CD4-positive, alpha-beta T cell treated with Interleukin-17A for 1 hour (primary cell): Measurements from ENCODE around the gene RMND5A.
"Not testable (repeated sequence)": the region's sequence is repeated elsewhere in the genome, so short reads cannot be mapped to it uniquely, and the experiment has no call there.

Experiments
- DNase-seq: peaks from one replicate; pipeline ENCODE4 v3.0.0-alpha.2; 2020

RMND5A gene

DNA sequence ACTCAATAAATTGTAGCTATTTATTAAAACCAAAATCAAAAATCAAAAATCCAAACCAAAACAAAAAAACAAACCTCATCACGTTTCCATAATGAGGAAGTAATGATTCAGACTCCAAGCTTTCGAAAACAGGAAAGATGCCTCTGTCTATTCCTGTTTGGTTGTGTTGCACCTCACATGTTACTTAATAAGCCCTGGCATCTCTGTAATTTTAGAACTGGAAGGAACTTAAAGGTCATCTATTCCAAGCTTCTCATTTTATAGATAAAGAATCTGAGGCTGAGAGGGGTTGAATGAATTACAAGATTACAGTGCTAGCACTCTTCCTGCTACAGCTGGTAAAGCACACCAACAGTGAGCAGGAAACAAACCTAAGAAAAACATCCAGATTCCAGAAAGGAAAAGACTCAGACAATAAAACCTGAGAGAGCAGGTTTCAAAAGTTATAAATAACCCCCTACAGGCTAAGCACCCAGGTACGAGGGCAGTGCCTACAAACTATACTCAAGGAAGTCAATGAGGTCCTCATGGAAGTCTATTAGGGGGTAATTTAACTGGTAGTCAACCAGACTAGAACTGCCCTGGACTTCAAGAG, 5.4 kb upstream of the RMND5A start:
- DNase-seq, result not testable (repeated sequence)

GRCh38 chr2:86719263-86719636, 841 bp upstream of the RMND5A start:
- not testable (repeated sequence) for DNase-seq

DNA sequence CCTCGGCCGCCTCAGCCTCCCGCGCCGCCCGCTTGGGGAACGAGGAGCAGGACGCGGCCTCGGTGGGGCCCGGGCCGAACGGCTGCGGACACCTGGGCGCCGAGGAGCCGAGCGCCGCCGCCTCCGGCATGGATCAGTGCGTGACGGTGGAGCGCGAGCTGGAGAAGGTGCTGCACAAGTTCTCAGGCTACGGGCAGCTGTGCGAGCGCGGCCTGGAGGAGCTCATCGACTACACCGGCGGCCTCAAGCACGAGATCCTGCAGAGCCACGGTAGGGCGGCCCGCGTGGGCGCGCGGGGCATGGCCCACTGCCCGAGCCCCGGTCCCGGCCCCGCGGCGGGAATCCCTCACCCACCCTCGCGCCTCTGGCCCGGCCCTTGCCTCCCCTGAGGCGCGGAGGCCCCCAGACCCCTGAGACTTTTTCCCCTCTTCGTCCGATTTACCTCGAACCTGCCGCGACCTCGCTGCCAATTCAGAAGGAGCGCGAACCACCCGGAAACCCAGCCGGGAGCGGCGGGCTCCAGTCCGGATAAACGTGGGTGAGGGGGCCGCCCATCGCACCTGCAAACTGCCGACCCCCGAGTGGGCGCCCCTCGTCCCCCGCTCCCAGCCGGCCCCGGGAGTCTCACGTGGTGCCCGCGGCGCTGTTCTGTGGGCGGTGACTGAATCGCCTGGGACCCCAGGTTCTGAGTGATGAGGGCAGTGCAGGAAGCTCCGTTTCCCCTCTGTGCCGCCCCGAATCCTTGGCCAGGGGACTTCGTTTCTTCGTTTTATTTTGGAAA, 639 bp downstream of the RMND5A start:
- peak; percentile 55 for DNase-seq

- not testable (repeated sequence) for DNase-seq
Observed at GRCh38 chr2:86725706-86726105, 5.6 kb downstream of the RMND5A start.

DNA sequence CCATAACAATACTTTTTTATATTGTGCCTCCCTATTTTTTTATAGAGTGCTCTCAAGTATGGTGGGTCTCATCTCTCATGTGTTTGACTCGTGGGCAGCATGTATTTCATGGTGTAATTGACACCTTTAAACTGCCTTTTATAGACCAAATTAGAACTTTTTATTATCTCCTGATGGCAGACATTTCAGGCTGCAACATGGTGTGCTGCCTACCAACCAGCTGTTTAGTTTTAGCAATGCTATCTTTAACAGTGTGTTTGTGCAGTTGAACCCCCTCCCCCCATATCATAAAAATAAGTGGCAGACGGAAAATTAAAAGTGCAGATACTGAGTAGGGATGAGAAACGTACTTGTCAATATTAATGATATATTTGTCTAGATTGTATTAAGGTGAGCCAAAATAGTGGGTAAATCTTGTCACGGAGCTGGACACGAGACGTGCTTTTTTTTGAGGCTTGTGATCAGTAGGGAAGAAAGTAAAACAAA, 12.0 kb downstream of the RMND5A start:
- not testable (repeated sequence) for DNase-seq

DNA sequence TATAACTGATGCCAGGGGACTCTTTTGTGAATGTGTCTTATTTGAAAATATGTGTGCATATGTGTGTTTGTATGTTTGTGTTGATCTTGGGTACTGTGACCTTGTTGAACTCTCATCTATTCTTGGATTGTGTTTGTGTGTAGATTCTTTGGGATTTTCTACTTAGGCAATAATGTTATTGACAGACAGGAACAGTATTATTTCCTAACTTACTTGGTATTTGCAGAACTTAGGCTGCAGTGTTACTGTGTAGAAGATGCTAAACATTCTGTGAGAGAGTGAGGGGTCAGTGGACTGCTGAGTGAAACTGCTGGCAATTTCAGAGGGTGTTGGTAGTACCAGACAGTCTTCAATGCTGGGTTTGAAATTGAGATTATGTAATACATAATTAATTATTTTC, 12.7 kb downstream of the RMND5A start:
- DNase-seq, result not testable (repeated sequence)

- DNase-seq, result not testable (repeated sequence)
Observed at GRCh38 chr2:86733528-86733927, 13.4 kb downstream of the RMND5A start.

DNA sequence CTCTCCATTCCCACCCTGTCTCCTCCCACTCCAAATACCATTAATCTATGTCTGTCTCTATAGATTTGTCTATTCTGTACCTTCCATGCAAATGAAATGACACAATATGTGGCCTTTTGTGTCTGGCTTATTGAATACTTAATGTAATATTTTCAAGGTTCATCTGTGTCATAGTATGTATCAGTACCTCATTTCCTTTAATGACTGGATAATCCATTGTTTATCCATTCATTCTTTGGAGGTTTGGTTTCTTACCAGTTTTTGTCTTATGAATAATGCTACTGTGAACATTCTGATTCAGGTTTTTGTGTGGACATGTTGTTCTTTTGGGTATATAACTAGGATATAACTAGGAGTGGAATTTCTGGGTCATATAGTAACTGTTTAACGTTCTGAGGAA, 14.8 kb downstream of the RMND5A start:
- DNase-seq, result not testable (repeated sequence)

DNA sequence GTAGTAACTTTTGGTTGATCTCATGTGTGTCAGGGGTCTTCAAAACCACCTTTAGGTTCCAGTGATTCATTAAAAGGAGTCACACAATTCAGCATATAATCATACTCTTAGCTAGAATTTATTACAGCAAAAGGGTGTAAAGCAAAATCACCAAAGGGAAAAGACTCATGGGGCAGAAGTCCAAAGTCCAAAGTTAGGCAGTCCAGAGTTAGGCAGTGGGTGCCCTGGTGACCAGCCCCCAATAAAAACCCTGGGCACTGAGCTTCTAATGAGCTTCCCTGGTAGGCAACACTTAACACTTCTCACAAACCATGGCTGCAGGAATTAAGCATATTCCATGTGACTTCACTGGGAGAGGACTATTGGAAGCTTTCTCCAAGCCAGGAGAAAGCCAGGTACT, 19.4 kb downstream of the RMND5A start:
- DNase-seq, result not testable (repeated sequence)

- DNase-seq, result not testable (repeated sequence)
Observed at GRCh38 chr2:86739889-86740288, 19.8 kb downstream of the RMND5A start.

DNA sequence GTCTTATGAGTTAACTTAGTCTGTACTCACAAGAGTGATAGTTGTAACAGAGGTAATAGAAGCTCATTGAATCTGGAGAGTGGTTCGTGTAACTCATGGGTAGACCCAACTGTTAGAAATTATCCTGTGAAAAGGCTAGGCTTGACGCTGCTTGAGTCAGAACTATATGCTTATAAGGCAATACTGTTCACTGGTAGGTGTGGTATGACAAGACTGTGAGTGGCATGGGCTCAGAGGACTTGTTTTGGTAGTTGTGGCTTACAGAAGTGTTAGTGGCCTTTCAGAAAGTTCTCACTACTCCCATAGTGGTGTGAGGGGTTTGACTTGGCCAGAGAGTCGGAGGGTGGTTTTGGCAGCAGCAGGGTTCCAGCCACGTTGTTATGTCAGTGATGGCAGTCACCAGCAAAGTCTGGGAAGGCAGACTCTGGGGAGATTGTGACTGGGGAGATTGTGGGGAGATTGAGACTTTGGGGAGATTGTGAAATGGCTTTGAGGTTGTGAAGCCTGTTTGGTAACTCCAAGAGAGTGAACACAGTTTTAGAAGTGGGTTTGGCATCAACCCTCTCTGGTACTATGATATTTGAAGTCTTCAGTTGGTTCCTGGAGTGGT, 21.9 kb downstream of the RMND5A start:
- DNase-seq, result not testable (repeated sequence)

DNA sequence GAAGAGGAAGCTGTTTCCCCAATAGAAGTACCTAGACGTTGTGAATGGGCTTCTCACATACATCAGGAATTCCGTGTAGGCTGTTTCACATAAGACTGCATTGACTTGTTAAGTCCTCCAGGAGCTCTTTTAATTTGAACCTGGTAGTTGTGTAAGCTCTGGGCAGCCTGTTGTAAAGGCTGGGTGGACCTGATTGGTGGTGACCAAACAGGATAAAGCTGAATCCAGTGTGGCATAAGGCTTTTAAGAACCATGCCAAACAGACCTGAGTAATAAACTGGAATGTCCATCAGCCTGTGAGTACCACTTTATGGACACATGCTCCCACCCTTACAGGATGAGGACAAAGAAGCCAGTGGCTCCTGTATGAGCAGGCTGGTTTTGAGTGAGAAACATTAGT, 24.1 kb downstream of the RMND5A start:
- DNase-seq, result no peak

GRCh38 chr2:86746939-86747338, 26.8 kb downstream of the RMND5A start:
- no peak for DNase-seq

- DNase-seq, result no peak
Observed at GRCh38 chr2:86747711-86748639, 27.9 kb downstream of the RMND5A start.

- DNase-seq, result no peak
Observed at GRCh38 chr2:86750240-86750839, 30.2 kb downstream of the RMND5A start.

DNA sequence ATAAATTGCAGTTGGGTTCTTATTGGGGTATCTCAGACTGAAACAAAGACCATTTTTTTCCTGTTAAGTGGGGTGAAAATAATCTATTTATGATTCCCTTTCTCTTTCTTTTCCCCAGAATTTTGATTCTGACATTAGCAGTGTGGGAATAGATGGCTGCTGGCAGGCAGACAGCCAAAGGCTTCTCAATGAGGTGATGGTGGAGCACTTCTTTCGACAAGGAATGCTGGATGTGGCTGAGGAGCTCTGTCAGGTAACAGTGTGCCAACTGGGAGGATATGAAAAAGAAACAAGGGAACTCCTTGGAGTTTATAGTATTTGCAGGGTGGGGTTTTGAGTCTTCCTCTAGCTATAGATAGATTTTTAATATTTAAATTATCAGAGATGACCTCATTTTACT, 31.7 kb downstream of the RMND5A start:
- no peak for DNase-seq

DNA sequence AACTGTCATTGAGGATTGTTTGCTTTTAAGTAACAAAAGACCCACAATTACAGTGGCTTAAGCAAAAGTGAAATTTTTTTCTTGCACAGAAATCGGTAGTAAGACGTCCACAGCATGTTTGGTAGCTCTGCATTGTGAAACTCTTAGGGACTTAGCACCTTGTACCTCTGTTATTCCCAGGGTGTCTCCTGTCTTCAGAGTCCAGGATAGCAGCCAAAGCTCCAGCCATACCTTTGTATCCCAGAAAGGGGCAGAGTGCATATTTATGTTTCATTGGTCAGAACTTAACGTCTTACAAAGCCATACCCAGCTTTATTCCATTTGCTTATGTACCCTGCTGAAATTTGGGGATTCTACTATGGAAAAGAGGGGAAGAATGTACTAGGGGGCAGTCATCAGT, 32.8 kb downstream of the RMND5A start:
- no peak for DNase-seq

DNA sequence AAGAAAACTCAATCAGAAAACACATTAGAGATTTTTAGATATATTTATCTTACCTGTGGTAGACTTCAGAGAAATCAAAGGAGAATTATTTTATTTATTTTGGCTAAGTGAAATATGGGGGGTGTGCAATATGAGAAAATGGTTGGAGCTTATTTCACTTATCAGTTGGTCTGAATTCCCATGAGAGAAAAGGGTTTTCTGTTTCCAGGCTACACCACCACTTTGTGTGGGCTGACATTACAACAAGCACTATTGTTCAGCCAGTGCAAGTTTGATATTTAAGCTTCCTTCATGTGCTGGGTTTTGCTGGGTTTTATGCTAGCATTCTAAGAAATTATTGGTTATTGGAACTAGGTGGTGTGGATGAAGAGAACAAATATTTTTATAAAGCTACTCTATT, 33.5 kb downstream of the RMND5A start:
- no peak for DNase-seq

DNA sequence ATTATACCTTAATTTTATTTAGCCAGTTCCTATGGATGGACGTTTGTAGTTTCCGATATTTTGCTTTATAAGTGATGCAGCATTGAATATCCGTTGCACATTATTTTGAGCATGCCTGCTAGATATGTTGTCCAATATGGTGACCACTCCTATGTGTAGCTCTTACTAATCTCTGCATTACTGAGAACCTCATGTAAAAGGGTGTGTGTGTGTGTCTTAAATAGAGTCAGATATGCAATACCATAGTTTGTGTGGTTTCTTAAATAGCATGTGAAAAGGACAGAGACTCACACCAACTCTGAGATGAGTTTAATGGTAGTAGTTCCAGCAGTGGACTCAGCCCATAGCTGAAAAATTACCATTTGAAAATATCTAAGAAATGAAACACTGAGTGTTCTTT, 38.3 kb downstream of the RMND5A start:
- DNase-seq, result no peak

GRCh38 chr2:86760371-86760770, 40.3 kb downstream of the RMND5A start:
- DNase-seq, result no peak

DNA sequence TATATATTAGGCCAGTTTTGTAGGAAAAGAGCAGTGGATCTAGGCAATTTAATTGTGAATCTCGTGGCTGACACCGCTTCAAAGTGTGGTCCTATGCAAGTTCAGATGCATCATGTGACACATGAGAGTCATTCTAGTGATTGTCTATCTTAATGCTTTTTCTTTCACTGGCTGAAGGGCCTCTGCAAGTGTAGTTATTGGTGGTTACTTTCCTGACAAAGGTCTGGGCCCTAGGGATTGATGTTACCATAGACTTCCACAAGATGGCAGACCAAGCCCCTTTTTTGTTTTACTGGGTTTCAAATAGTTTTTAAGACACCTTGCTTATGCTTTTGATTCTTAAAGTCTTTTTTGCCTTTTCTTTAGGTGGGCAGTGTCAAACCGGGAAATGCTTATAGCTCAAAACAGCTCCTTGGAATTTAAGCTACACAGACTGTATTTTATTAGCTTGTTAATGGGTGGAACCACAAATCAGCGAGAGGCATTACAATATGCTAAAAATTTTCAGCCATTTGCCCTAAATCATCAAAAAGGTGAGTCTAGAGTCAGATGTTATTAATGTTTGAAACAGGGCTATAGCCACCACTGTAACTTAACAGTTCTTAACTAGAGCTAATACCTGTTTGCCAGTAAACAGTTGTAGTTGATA, 44.7 kb downstream of the RMND5A start:
- DNase-seq, result peak; percentile 74

DNA sequence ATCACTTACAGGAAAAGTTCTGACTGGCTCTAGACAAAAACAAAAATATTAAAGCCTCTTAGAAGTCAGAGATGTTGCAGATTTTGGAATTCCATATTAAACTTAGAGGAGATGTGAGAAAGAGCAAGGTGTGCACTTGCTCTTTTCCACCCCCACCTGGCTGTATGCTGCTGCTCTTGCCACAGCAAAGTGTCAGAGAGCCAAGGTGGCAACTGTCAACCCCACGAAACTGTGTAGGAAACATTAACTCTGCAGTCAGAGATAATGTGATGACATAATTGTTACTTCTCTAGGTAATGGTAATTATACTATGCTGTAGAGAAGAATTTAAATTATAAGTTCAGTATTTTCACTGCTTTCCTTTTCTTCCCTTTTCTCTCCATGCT, 45.2 kb downstream of the RMND5A start:
- DNase-seq, result no peak
